Lower leg skin (tissue), 3 donors: ENCODE results near the gene ANKRD52.

Source experiments
- POLR2A ChIP-seq, 2 donors: fragments of 450-650 bp; IDR thresholded peaks; one replicate each; pipeline ENCODE4 v1.6.1; 2016 to 2017; ENCODE audit warnings: antibody characterized with exemption in 2 of 2, mild to moderate bottlenecking in 1 of 2, moderate library complexity in 1 of 2
- TF ChIP-seq, protein P1 (sequence below), 3 donors: fragments of 450-650 bp; IDR thresholded peaks; one replicate each; pipeline ENCODE4 v1.5.1; 2016; ENCODE audit warnings: antibody characterized with exemption in 3 of 3, mild to moderate bottlenecking in 3 of 3, moderate library complexity in 2 of 3

GRCh38 chr12:56221757-56222530, 36.2 kb downstream of the ANKRD52 start, which contains the start of gene RNF41:
- TF ChIP-seq, protein P1, sequence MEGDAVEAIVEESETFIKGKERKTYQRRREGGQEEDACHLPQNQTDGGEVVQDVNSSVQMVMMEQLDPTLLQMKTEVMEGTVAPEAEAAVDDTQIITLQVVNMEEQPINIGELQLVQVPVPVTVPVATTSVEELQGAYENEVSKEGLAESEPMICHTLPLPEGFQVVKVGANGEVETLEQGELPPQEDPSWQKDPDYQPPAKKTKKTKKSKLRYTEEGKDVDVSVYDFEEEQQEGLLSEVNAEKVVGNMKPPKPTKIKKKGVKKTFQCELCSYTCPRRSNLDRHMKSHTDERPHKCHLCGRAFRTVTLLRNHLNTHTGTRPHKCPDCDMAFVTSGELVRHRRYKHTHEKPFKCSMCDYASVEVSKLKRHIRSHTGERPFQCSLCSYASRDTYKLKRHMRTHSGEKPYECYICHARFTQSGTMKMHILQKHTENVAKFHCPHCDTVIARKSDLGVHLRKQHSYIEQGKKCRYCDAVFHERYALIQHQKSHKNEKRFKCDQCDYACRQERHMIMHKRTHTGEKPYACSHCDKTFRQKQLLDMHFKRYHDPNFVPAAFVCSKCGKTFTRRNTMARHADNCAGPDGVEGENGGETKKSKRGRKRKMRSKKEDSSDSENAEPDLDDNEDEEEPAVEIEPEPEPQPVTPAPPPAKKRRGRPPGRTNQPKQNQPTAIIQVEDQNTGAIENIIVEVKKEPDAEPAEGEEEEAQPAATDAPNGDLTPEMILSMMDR (IDR thresholded peaks at IDR 0.05): no peak
- peak in 1 of 2 donors; percentile 94 for TF ChIP-seq POLR2A (IDR thresholded peaks at IDR 0.05)
